ENCODE data around the gene SYT11.
A peak's percentile ranks its signal among the peaks of the same experiment; 100 is the strongest.
"Not testable (repeated sequence)": the region's sequence is repeated elsewhere in the genome, so short reads cannot be mapped to it uniquely, and the experiment has no call there.

SYT11 gene, protein sequence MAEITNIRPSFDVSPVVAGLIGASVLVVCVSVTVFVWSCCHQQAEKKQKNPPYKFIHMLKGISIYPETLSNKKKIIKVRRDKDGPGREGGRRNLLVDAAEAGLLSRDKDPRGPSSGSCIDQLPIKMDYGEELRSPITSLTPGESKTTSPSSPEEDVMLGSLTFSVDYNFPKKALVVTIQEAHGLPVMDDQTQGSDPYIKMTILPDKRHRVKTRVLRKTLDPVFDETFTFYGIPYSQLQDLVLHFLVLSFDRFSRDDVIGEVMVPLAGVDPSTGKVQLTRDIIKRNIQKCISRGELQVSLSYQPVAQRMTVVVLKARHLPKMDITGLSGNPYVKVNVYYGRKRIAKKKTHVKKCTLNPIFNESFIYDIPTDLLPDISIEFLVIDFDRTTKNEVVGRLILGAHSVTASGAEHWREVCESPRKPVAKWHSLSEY

DNA sequence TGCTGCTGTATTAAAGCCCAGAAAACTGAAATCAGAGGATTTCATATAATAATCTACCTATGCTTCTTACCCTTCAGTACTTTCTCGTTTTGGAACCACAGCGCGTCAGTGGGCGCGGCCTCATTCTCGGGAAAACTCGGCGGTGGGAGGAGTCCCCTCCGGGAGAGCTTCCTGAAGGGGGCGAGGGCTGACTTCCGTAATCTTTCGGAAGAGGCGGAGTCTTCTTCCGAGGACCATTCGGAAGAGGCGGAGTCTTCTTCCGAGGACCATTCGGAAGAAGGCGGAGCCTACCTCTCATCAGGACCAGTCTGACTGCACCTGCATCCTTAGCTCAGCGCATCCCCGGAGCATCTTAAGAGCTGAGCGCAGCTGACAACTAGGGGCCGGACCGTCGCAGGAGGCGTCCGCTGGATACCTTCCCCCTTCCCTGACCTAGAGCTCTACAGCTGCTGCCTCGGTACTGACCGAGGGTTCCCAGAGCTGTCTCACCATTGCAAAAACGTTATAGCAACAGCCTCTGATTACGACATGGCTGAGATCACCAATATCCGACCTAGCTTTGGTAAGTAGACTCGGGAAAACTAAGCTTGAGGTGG is at the start of gene SYT11:
Gene SYT11, plus strand, starts transcription at position 334 of the 596 bp plus-strand sequence. Its CDS starts 195 bp downstream, at position 529.
- DNase-seq, result peak; percentile 94

GRCh38 chr1:155812878-155813277 is 46.5 kb upstream of the SYT11 start:
- no peak for DNase-seq

GRCh38 chr1:155813672-155814071 is 45.7 kb upstream of the SYT11 start:
- DNase-seq, result no peak

DNA sequence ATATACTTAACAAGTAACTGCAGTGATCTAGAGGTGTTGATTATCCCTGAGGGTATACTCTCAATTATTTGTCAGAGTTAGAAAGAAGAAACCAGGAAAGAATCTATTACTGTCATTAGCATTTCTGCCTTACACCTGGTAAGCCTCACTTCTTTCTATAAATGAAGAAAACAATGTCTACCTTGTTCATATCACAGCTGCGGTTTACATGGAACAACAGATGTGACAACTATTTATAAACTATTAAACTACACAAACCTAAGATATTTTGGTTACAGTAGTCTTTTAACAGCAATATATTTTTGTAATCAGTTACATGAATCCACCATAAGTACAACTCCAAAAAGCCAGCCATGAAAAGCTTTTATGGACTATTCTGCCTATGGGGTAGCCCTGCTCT is 43.0 kb upstream of the SYT11 start:
- DNase-seq, result no peak

GRCh38 chr1:155827450-155827849 is 31.9 kb upstream of the SYT11 start:
- no peak for DNase-seq

GRCh38 chr1:155831279-155831976 is 27.9 kb upstream of the SYT11 start:
- no peak for DNase-seq

DNA sequence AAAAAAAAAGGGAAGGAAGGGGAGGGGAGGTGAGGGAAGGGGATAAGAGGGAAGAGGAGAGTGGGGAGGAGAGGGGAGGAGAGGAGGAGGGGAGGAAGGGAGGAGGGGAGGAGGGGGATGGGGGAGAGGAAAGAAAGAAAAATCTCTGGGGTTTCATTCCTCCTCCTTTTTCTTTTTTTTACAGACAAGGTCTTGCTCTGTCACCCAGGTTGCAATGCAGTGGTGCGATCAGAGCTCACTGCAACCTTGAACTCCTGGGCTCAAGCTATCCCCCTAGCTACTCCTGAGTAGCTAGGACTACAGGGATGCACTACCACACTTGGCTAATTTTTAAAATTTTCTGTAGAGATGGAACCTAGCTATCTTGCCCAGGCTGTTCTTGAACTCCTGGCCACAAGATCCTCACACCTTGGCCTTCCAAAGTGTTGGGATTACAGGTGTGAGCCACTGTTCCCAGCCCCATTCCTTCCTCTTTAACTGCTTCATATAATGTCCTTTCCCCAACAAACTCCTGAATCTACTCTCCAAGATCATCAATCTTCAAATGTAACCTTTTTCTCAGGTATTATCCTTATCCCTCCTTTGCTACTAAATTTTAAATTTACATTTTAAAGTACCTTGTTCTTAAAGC is 25.6 kb upstream of the SYT11 start:
- no peak for DNase-seq

DNA sequence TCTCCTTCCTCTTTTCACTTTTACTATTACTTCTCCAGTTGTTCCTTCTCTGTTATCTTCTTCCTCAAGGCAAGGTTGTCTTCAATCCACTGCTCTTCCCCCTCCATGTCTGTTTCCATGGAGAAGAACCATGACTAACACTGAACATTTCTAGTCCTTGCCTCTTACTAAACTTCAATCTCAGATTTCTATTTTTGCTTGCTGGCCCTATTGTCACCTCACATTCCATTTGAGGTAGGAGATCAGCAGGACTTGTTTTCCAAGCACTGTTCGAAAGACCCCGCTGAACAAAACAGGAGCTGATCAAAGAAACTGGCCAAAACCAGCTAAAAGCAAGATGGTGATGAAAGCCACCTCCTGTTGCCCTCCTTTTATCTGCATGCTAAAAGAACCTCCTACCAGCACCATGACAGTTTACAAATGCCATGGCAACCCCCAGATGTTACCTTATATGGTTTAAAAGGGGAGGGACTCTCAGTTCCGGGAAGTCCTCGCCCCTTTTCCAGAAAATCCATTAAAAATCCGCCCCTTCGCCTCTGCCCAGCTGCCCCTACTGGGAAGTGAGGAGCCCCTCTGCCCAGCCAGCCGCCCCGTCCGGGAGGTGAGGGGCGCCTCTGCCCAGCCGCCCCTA is 25.0 kb upstream of the SYT11 start:
- peak in 1 of 2 experiments; percentile 9 for DNase-seq

DNA sequence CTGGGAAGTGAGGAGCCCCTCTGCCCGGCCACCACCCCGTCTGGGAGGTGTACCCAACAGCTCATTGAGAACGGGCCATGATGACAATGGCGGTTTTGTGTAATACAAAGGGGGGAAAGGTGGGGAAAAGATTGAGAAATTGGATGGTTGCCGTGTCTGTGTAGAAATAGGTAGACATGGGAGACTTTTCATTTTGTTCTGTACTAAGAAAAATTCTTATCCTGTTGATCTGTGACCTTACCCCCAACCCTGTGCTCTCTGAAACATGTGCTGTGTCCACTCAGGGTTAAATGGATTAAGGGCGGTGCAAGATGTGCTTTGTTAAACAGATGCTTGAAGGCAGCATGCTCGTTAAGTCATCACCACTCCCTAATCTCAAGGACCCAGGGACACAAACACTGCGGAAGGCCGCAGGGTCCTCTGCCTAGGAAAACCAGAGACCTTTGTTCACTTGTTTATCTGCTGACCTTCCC is 24.4 kb upstream of the SYT11 start:
- DNase-seq, result not testable (repeated sequence)

- DNase-seq, result no peak
These were observed 23.8 kb upstream of the SYT11 start for GRCh38 chr1:155835548-155835947.

- no peak for DNase-seq
These were observed 19.0 kb upstream of the SYT11 start for GRCh38 chr1:155840386-155840785.

- DNase-seq, result no peak
These were observed 14.4 kb upstream of the SYT11 start for GRCh38 chr1:155844860-155845421.

DNA sequence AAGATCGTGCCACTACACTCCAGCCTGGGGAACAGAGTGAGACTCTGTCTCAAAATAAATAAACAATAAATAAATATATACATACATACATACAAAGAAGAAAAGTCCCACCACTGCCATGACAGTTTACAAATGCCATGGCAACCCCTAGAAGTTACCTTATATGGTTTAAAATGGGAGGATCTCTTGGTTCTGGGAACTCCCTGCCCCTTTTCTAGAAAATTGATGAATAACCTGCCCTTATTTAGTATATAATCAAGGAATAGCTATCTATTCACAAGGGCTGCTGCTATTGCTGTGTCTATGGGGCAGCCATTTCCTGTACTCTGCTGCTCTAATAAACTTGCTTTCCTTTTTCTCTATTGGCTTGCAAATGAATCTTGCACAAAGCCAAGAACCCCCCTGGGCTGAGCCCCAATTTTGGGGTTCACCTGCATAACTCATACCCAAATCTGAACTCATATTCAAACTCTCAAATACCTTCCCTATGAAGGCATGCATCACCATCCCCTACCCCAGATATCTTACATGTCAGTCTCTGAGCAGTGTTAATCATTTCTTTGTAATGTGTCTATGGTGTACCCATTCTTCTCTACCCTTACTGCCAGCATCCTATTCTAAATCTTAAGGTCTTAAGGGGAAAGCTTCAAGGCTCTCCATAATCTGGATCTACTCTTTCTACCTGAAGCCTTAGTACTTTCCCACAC is 11.4 kb upstream of the SYT11 start:
- DNase-seq, result no peak

GRCh38 chr1:155850345-155850744 is 9.0 kb upstream of the SYT11 start:
- DNase-seq, result no peak

DNA sequence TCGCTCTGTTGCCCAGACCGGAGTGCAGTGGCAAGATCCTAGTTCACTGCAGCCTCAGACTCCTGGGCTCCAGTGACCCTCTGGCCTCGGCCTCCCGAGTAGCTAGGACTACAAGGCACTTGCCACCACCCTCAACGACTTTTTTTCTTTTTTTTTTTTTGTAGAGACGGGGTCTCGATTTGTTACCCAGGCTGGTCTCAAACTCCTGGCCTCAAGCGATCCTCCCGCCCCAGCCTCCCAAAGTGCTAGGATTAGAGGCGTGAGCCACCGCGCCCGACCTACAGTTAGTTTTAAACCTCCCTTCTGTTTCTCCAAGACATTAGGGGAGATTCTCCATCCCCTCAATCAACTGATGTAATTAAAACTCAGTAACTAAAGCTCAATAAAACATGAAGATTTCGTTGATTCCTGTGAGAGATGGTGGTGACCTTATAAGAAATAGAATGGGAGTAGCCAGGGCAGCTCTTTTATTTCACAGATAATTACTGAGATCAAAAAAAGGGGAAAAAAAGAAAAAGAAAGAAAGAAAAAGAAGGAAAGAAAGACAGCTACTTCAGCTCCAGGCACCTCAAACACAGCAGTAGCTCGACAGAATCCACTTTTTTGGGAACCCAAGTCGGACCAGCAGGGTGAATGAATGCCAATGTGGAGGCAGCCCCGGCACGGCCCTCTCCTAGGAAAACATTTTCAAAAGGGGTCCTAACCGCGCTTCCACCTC is 3.0 kb upstream of the SYT11 start:
- DNase-seq, result no peak

DNA sequence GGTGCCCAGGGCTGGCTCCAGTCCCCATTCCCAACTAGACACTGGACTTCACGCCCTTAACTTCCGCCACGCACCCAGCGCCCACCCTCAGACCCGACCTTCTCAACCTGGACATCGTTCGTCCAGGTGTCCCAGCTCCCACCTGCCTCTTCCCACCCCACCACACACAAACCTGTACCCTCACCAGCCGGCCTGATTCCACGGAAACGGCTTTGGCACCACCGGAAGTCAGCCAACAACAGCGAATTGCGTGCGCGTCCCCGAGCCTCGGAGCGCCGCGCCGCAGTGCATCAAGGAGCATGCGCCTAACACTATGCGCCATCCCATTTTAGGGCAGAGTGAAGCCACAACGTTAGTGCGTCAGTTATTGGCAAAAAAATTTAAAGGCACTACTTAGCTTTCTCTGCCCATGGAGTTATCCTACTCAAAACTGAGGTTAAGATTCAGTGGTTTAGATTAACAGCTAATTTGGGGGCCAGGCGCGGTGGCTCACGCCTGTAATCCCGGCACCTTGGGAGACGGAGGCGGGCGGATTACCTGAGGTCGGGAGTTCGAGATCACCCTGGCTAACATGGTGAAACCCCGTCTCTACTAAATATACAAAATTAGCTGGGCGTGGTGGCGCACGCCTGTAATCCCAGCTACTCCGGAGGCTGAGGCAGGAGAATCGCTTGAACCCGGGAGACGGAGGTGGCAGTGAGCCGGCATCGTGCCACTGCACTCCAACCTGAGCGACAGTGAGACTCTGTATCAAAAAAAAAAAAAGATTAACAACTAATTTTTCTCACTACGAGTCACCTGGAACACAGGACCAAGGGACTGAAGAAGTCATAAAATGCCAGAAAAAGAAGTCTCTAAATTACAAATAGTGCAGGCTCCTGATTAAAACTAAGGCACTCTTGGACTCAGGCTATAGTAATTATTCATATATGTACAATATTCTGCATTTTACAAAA is 2.1 kb upstream of the SYT11 start, which contains the start of gene GON4L:
Gene GON4L, minus strand, starts transcription at position 240 of the 956 bp plus-strand sequence. CDS start 3,434 bp downstream, outside the sequence.
- peak; percentile 94 to 95 for DNase-seq

DNA sequence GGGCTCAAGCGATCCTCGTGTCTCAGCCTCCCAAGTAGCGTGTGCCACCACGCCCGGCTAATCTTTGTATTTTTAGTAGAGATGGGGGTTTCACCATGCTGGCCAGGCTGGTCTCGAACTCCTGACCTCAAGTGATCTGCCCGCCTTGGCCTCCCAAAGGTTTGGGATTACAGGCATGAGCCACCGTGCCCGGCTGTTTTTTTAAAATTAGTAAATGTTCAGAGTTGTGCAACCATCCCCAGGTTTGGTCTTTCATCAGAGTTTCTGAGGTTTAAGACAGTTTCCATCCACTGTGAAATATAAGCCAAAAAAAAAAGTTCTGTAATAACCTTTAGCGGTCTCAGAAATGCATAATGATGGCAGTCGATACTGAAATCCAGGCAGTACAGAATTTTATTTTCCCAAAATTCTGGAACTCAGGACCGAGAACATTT is 550 bp upstream of the SYT11 start:
- no peak for DNase-seq

DNA sequence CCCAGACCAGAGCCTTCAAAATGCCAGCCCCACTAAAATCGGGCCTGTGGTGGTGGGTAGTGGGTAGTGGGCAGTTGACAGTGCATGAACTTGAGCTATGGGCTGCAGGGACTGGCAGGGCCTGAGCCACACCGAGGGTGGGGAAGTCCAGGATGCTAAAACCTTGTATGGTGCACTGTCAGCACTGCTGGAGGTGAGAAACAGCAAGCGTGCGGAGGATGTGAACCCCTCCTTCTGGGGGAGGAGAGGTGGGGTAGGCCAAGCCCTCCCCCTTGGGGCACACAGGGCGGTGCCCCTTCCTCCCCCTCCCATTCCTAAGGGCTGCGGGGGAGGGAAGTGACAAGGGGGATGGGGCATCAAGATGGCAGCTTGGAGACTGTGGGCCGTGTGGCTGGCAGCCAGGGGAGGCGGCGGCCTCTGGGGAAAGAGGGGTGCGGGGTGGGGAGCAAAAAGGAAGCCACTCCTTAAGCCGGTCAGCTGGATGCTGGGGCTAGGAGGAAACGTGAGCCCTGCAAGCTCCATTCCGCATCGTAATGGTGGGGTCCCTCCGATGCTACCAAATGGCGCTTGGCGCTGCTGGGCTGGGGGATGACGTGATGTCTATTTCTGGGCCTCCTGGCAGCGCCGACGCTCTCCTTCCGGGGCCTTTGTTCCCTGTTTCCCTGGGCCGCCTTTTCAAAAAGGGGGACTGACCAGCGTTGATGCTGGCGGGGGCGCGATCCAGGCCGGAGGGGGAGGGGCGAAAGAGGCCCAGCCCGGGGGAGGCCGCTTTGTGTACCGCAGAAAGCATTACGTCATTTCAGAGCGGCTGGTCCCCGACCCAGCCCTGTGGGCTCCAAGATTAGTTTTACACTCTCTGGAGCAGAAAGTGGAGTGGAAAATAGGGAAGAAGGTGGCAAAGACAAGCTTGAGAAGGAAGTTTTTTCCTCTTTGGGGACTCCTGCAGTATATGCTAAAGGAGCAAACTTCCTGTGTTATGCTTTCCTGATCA is 809 bp downstream of the SYT11 start:
- DNase-seq, result peak; percentile 18 to 63

All from Kasumi-1 (cell line).